Heart right ventricle (tissue), 16 donors: ENCODE results near the gene LMO1. TPM values are rescaled to one million over a fixed set of nuclear protein-coding genes. Genes with fewer than 3 reads are reported as not detected.
A peak's percentile ranks its signal among the peaks of the same experiment; 100 is the strongest.

ENCODE experiments used
- ATAC-seq, 8 donors: fragments of 200-7000 bp; cut with Tn5 transposase; one replicate each; pipeline ENCODE4 v1.9.1; 2020; ENCODE audit warnings: mild to moderate bottlenecking in 8 of 8, moderate library complexity in 8 of 8, moderate number of reproducible peaks in 1 of 8
- DNase-seq, 2 donors: peaks; one replicate each; pipeline ENCODE4 v3.0.0-alpha.2; 2020
- H3K27ac ChIP-seq, 10 donors: fragments of 200-600 bp; sonication (generic) in 2 of 10; one replicate each; pipeline versions ENCODE4 v1.5.0 to v1.8.0; 2020 to 2022; ENCODE audit warnings: mild to moderate bottlenecking in 3 of 10
- H3K27me3 ChIP-seq, 7 donors: fragments of 200-600 bp; one replicate each; pipeline ENCODE4 v1.8.0; 2021 to 2022; ENCODE audit warnings: mild to moderate bottlenecking in 2 of 7
- H3K36me3 ChIP-seq, 9 donors: fragments of 200-600 bp; sonication (generic) in 1 of 9; one replicate each; pipeline versions ENCODE4 v1.5.0 to v1.8.0; 2020 to 2022; ENCODE audit warnings: mild to moderate bottlenecking in 2 of 9
- H3K4me1 ChIP-seq, 9 donors: fragments of 200-600 bp; sonication (generic) in 1 of 9; one replicate each; pipeline versions ENCODE4 v1.5.0 to v1.8.0; 2020 to 2022; ENCODE audit warnings: mild to moderate bottlenecking in 4 of 9
- H3K4me3 ChIP-seq, 10 donors: fragments of 200-600 bp; sonication (generic) in 2 of 10; one replicate each; pipeline versions ENCODE4 v1.5.0 to v1.8.0; 2020 to 2022; ENCODE audit warnings: mild to moderate bottlenecking in 7 of 10, moderate library complexity in 2 of 10
- H3K9me3 ChIP-seq, 11 donors: fragments of 200-600 bp in 10 of 11; sonication (generic) in 2 of 11; one replicate each; pipeline versions ENCODE4 v1.5.0 to v1.8.0; 2013 to 2022; ENCODE audit warnings: mild to moderate bottlenecking in 2 of 11, control low read depth in 1 of 11, moderate library complexity in 1 of 11
- WGBS, 2 donors: extraction: QIAGEN DNeasy Blood & Tissue Kit; methylation state at CpG; one replicate each; pipeline ENCODE4 v1.1.7; 2013; ENCODE audit warnings: inconsistent platforms in 1 of 2; 5-methylcytosine and 5-hydroxymethylcytosine counted together
- intact Hi-C, 10 donors: fragments of 100-400 bp; cut with DNase I; formaldehyde crosslinking; loops; one replicate each; pipeline versions ENCODE4 v1.11.1 to v1.14.2; 2022
- polyA plus RNA-seq, 2 donors: library from polyadenylated mRNA; stranded (reverse); fragments of 200-250 nt; gene quantifications; one replicate each; pipeline ENCODE4 v1.2.3, GENCODE V29; 2013
- total RNA-seq, 10 donors: library from RNA; stranded (reverse); fragmentation: NEBNext Ultra II Directional in 3 of 10; extraction: Animal tissue kit (Norgen Biotek cat#: 25700) in 3 of 10; gene quantifications; one replicate each; pipeline versions ENCODE4 v1.2.1 to v1.2.4, GENCODE V29; 2021 to 2023
- TF ChIP-seq, protein P1 (sequence below), 9 donors: fragments of 200-600 bp; sonication (generic) in 2 of 9; IDR thresholded peaks; one replicate each; pipeline versions ENCODE4 v1.5.0 to v1.8.0; 2021 to 2022; ENCODE audit warnings: antibody characterized with exemption in 9 of 9, mild to moderate bottlenecking in 5 of 9, moderate library complexity in 1 of 9
- donor health status: Arrhythmogenic right ventricular cardiomyopathy.
- donor health status: ischemic (EF 13 %, LVEDD 7.1; RV severe dilation, severe dysfunction).
- donor health status: healthy with polysubstance abuse.
- donor health status: DM: no; HTN: yes; CAD: no.
- donor health status: DM: no; HTN: no; CAD: no.
- donor health status: ischemic (EF 25% LVEDD 6.9; RV normal size, moderate dysfunction).
- donor health status: ischemic (EF 25% LVEDD 5.7; RV mildly dilated, moderate dysfunction).
- donor health status: healthy.
- donor health status: DM: yes; HTN: yes; CAD: no.
- donor health status: Ischemic cardiomyopathy.
- donor health status: ischemic (EF 35%, LVEDD 5.7; RV mildly dilated, moderate dysfunction).
- donor health status: nonischemic (EF 11% LVEDD 7.7; RV severe dilation, severe dysfunction).
- donor health status: DM: yes; HTN: yes; CAD: no.
- donor health status: PGD.
- donor health status: ischemic (EF 29% LVEDD 5.4; RV normal size, mild dysfunction).
- donor health status: nonischemic (EF 23%, LVEDD 6.1; RV moderate dilation, normal function).

LMO1 gene
- total and polyA plus RNA-seq, 12 donors: 0.55 to 6.6 (median 2.4) TPM

- Histone ChIP-seq H3K4me1 (peaks cover 0 to 16% (median 6%) of the 10 kb centered on the region in 9 donors), H3K9me3 (no peaks in the 10 kb centered on the region), H3K27ac (no peak overlapping the region), H3K36me3 (no peaks in the 10 kb centered on the region), H3K27me3 (peaks cover 0 to 8% (median 0%) of the 10 kb centered on the region in 7 donors), H3K4me3 (no peak overlapping the region)
- peak; percentile 69 to 72 for DNase-seq
- 3 to 6% methylated on average over 8 of the region's 8 CpGs for WGBS, 2 donors
- peak; percentile 36 to 77 (median 58) for ATAC-seq
- intact Hi-C loops: loop anchor here in 9 of 10 donors (1.0 to 10.0 kb wide), 14 partner anchors 37 to 342 kb away; partner anchors contain the start of gene LMO1 (in 5 of the 9)
- TF ChIP-seq, protein P1, sequence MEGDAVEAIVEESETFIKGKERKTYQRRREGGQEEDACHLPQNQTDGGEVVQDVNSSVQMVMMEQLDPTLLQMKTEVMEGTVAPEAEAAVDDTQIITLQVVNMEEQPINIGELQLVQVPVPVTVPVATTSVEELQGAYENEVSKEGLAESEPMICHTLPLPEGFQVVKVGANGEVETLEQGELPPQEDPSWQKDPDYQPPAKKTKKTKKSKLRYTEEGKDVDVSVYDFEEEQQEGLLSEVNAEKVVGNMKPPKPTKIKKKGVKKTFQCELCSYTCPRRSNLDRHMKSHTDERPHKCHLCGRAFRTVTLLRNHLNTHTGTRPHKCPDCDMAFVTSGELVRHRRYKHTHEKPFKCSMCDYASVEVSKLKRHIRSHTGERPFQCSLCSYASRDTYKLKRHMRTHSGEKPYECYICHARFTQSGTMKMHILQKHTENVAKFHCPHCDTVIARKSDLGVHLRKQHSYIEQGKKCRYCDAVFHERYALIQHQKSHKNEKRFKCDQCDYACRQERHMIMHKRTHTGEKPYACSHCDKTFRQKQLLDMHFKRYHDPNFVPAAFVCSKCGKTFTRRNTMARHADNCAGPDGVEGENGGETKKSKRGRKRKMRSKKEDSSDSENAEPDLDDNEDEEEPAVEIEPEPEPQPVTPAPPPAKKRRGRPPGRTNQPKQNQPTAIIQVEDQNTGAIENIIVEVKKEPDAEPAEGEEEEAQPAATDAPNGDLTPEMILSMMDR (IDR thresholded peaks at IDR 0.05): peak; percentile 87 to 98 (median 95)
These were observed 38.1 kb downstream of the LMO1 start for GRCh38 chr11:8225589-8226036.

GRCh38 chr11:8224711-8225110 lies 39.0 kb downstream of the LMO1 start:
- intact Hi-C loops: loop anchor here (1.0 to 10.0 kb wide), 14 partner anchors 38 to 343 kb away; partner anchors contain the start of gene LMO1 (in 3 of the 10)
- no peaks in the 10 kb centered on the region for H3K36me3 ChIP-seq
- no peak for ATAC-seq
- TF ChIP-seq, protein P1 (IDR thresholded peaks at IDR 0.05): no peak
- H3K4me3 ChIP-seq: no peak overlapping the region
- peaks cover 0 to 14% (median 6%) of the 10 kb centered on the region in 9 donors for H3K4me1 ChIP-seq
- DNase-seq: no peak
- peaks cover 0 to 3% (median 0%) of the 10 kb centered on the region in 7 donors for H3K27me3 ChIP-seq
- WGBS, 2 donors: 62 to 86% methylated on average over 2 of the region's 2 CpGs
- H3K9me3 ChIP-seq: no peaks in the 10 kb centered on the region
- no peak overlapping the region for H3K27ac ChIP-seq

DNA sequence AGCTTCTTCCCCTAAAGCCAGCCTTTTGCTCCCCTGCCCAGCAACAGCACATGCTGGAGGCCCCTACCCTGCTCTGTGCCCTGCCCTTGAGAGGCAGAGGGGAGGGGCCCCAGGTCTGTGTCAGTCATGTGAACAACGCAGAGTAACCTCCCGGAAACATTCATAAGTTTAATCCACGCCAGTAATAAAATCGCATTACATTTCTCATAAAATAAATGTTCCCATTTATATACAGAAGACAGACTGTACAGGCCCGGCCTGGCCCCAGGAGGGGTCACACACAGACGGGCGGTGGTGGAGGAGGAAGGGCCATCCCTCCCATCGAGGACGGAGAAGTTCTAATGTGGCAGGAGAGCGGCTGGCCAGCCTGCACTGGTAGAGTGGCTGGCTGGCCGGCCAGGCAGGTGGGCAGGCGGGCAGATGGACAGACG lies 39.5 kb downstream of the LMO1 start:
- 89 to 91% methylated on average over 13 of the region's 13 CpGs for WGBS, 2 donors
- Histone ChIP-seq H3K9me3 (no peaks in the 10 kb centered on the region), H3K27me3 (peaks cover 0 to 3% (median 0%) of the 10 kb centered on the region in 7 donors), H3K36me3 (no peaks in the 10 kb centered on the region), H3K4me3 (no peak overlapping the region), H3K27ac (no peak overlapping the region), H3K4me1 (peaks cover 0 to 8% (median 5%) of the 10 kb centered on the region in 9 donors)
- intact Hi-C loops: loop anchor here in 8 of 10 donors (2.0 to 10.0 kb wide), 8 partner anchors 39 to 343 kb away; partner anchors contain the start of gene LMO1 (in 1 of the 8)
- DNase-seq (no peak), ATAC-seq (no peak)
- TF ChIP-seq, protein P1 (IDR thresholded peaks at IDR 0.05): no peak

- intact Hi-C loops: loop anchor here in 5 of 10 donors (5.0 to 10.0 kb wide), 3 partner anchors 44 to 91 kb away; no protein-coding TSS in a partner anchor
- no peak for DNase-seq
These were observed 40.2 kb downstream of the LMO1 start for GRCh38 chr11:8223513-8223900.

More at GRCh38 chr11:8223513-8223900, 40.2 kb downstream of the LMO1 start:
- 79 to 85% methylated on average over 6 of the region's 6 CpGs for WGBS, 2 donors
- TF ChIP-seq, protein P1 (IDR thresholded peaks at IDR 0.05): no peak
- no peak for ATAC-seq
- Histone ChIP-seq H3K27ac (no peak overlapping the region), H3K9me3 (no peaks in the 10 kb centered on the region), H3K36me3 (no peaks in the 10 kb centered on the region), H3K4me1 (peaks cover 0 to 6% (median 4%) of the 10 kb centered on the region in 9 donors), H3K4me3 (no peak overlapping the region), H3K27me3 (peaks cover 0 to 3% (median 0%) of the 10 kb centered on the region in 7 donors)
